Activated B cell treated with CpG ODN at 0.5 μM for 24 hours (primary cell): ENCODE measurements around the gene ARHGAP12. TPM values are rescaled to one million over a fixed set of nuclear protein-coding genes. Genes with fewer than 3 reads are reported as not detected.
A peak's percentile ranks its signal among the peaks of the same experiment; 100 is the strongest.

ENCODE experiments used
- ATAC-seq: fragments of 200-7000 bp; cut with Tn5 transposase; one replicate; pipeline ENCODE4 v1.10.0; 2021; ENCODE audit warnings: low read depth, mild to moderate bottlenecking, moderate library complexity
- CTCF ChIA-PET: fragments of 350-600 bp; sonication (Branson Sonifier 250); formaldehyde crosslinking; loops from one replicate; lab custom pipeline; 2021; ENCODE audit warnings: antibody characterized with exemption; lab: Charles Lee
- POLR2A ChIA-PET: fragments of 350-600 bp; sonication (Branson Sonifier 250); formaldehyde crosslinking; loops from one replicate; lab custom pipeline; 2021; ENCODE audit warnings: antibody characterized with exemption; lab: Charles Lee
- DNase-seq: peaks from one replicate; pipeline ENCODE4 v3.0.0; 2022
- H3K27ac Mint-ChIP-seq: one replicate; pipeline ENCODE4 v1.8.0; 2020; ENCODE audit warnings: mixed read lengths
- H3K27me3 Mint-ChIP-seq: one replicate; pipeline ENCODE4 v1.8.0; 2021; ENCODE audit warnings: mixed read lengths
- H3K36me3 Mint-ChIP-seq: one replicate; pipeline ENCODE4 v1.8.0; 2021; ENCODE audit warnings: low read depth, mixed read lengths
- H3K4me1 Mint-ChIP-seq: one replicate; pipeline ENCODE4 v1.8.0; 2021; ENCODE audit warnings: mixed read lengths
- H3K4me3 Mint-ChIP-seq: one replicate; pipeline ENCODE4 v1.8.0; 2020; ENCODE audit warnings: mild to moderate bottlenecking, mixed read lengths
- H3K9me3 Mint-ChIP-seq: one replicate; pipeline ENCODE4 v1.8.0; 2020; ENCODE audit warnings: mixed read lengths
- intact Hi-C: fragments of 100-400 bp; cut with micrococcal nuclease; formaldehyde crosslinking; loops from one replicate; pipeline ENCODE4 v1.15.1; 2024
- total RNA-seq: library from RNA; stranded (reverse); gene quantifications from 2 replicates; pipeline ENCODE4 v1.2.3, GENCODE V29; 2022
- TF ChIP-seq, protein P1 (sequence below): fragments of 200-600 bp; IDR thresholded peaks from one replicate; pipeline ENCODE4 v1.8.0; 2022; ENCODE audit warnings: antibody characterized with exemption, mild to moderate bottlenecking

Gene ARHGAP12
- total RNA-seq, 1 donor from 2014 or later = 23.2 TPM

DNA sequence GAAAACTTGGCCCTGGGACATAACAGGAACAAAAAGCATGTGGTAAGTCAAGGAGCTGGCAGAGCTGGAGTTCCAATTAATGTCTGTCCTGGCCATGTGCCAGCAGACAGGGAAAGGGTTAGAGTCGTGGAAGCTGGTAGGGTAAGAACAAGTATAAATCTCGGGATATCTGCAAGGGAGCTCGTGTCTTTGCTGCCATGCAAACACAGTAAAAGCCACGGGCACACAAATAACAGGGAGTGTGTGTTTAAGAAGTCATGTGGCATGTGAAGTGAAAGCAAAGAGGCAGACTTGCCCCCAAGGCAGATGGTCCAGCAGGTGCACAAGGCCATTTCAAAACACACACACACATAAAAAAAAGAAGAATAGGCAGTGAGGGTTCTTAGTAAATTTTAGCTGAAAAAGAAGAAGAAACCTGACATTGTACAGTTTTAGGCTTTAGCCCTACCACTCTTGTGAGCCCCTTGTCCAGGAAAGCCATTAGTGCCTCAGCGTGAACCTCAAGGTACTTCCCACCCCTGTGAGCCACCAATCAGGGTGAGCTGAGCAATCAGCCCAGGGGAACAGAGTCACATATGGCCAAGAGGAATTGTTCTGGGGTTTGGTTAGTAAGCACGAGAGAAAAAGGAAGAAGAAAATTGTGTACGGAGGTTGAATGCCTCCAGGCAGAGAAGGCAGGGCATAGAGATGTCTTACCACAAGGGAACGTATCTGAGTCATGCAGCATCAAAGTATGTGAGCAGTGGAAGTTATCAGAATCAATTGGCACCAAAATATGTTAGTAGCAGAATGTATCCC lies 32.8 kb upstream of the ARHGAP12 start:
- H3K4me1 Mint-ChIP-seq = peaks cover 12% of the 10 kb centered on the region
- DNase-seq (no peak), ATAC-seq (peak; percentile 85)
- H3K9me3 Mint-ChIP-seq = no peaks in the 10 kb centered on the region
- H3K4me3 Mint-ChIP-seq = no peak overlapping the region
- no peaks in the 10 kb centered on the region for H3K27me3 Mint-ChIP-seq
- TF ChIP-seq, protein P1, sequence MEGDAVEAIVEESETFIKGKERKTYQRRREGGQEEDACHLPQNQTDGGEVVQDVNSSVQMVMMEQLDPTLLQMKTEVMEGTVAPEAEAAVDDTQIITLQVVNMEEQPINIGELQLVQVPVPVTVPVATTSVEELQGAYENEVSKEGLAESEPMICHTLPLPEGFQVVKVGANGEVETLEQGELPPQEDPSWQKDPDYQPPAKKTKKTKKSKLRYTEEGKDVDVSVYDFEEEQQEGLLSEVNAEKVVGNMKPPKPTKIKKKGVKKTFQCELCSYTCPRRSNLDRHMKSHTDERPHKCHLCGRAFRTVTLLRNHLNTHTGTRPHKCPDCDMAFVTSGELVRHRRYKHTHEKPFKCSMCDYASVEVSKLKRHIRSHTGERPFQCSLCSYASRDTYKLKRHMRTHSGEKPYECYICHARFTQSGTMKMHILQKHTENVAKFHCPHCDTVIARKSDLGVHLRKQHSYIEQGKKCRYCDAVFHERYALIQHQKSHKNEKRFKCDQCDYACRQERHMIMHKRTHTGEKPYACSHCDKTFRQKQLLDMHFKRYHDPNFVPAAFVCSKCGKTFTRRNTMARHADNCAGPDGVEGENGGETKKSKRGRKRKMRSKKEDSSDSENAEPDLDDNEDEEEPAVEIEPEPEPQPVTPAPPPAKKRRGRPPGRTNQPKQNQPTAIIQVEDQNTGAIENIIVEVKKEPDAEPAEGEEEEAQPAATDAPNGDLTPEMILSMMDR = no peak
- intact Hi-C loops = no loop called here
- no peak overlapping the region for H3K27ac Mint-ChIP-seq
- no peaks in the 10 kb centered on the region for H3K36me3 Mint-ChIP-seq
- CTCF ChIA-PET = interaction anchor here (0.6 kb wide), 1 partner anchor 37 kb away, joined by 4 read pairs; no protein-coding TSS in a partner anchor
- POLR2A ChIA-PET = interaction anchor here (0.8 kb wide), 1 partner anchor 33 kb away, joined by 3 read pairs; no protein-coding TSS in a partner anchor

DNA sequence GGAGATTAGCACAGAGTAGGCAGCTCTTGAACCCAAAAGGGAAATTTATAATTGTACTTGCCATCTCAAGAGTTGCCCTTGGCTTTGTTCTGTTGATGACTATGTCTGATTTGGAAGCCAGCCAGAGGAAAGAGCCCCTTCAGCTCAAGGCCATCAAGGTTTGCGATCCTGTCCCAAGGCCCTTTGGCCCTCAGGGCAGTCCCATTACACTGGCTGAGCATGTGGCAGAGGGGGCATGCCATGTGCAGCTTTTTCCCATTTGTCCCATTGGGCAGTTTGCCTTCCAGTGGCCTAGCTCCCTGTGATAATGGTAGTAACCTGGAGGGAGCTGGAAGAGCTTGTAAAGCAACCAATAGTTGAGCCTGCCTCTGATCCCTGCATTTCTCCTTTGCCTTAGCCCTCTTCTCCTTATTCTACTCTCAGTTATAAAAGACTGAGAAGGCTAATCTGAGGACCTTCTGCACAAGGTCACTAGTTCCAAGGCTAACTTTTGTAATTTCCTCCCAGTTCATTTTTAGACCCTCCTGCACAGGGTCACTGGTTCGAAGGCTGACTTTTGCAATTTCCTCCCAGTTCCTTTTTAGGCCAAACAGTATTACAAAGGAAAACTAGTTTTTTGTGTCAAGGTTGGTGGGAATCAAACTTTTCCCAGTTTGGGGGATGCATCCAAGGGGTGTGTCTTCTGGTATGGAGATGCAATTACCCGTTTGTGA lies 31.0 kb upstream of the ARHGAP12 start:
- DNase-seq (no peak), ATAC-seq (no peak)
- Mint-ChIP-seq H3K27ac (no peak overlapping the region), H3K36me3 (no peaks in the 10 kb centered on the region), H3K27me3 (no peaks in the 10 kb centered on the region), H3K4me3 (no peak overlapping the region), H3K4me1 (peaks cover 12% of the 10 kb centered on the region), H3K9me3 (peaks cover 1% of the 10 kb centered on the region)
- intact Hi-C loops = loop anchor here (5.0 kb wide), 1 partner anchor 33 kb away; no protein-coding TSS in a partner anchor
- TF ChIP-seq, protein P1 = no peak
- ChIA-PET CTCF (no interaction called here), POLR2A (no interaction called here)

DNA sequence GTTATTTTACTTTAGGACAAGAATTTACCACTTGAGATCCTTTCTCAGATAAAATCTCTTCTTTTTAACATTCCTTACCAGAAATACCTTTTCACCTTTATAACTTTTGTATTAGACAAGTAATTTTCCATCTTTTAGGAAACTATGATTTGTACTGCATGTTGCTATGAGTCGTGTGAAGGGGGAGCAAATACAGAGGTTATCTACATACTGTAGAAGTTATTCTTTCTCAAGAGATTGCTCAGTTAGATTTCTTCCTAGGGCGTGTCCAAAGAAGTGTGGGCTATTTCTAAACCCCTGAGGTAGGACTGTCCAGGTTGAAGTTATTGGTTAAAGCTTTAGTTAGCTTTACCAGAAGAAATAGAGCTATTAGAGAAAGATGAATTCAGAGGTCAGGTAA lies 30.2 kb upstream of the ARHGAP12 start:
- TF ChIP-seq, protein P1 = no peak
- H3K9me3 Mint-ChIP-seq = peaks cover 9% of the 10 kb centered on the region
- H3K4me3 Mint-ChIP-seq = no peak overlapping the region
- ATAC-seq (no peak), DNase-seq (no peak)
- ChIA-PET POLR2A (no interaction called here), CTCF (interaction anchor here (0.9 kb wide), 1 partner anchor 17 kb away, joined by 3 read pairs; no protein-coding TSS in a partner anchor)
- no peak overlapping the region for H3K27ac Mint-ChIP-seq
- H3K27me3 Mint-ChIP-seq = no peaks in the 10 kb centered on the region
- H3K36me3 Mint-ChIP-seq = no peaks in the 10 kb centered on the region
- peaks cover 12% of the 10 kb centered on the region for H3K4me1 Mint-ChIP-seq
- intact Hi-C loops = loop anchor here (5.0 kb wide), 1 partner anchor 33 kb away; no protein-coding TSS in a partner anchor

DNA sequence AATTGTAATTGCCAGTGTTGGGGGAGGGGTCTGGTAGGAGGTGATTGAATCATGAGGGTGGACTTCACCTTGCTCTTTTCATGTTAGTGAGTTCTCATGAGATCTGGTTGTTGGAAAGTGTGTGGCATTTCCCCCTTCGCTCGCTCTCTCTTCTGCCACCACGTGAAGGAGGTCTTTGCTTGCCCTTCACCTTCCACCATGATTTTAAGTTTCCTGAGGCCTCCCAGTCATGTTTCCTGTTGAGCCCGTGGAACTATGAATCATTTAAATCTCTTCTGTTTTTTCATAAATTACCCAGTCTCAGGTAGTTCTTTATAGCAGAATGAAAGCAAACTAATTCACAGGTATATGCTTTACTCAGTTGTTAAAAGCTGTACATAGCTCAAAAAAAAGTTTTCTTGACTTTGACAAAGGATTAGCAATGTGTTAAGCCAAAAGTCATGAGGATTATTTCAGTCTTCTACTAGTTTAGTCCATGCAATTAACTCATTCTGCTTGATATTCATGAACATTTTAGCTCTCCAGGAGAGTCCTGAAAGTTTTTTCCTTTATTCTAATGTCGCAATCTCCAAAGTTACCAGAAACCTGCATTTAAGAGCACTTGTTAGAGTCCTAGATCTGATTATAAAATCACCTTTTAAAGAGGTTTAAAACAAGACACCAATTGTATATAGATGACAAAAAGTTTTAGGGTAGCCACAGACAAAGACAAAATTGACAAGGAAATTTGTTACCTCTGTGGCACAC lies 27.7 kb upstream of the ARHGAP12 start:
- intact Hi-C loops = loop anchor here (5.0 kb wide), 1 partner anchor 36 kb away; no protein-coding TSS in a partner anchor
- CTCF ChIA-PET = no interaction called here
- H3K27ac Mint-ChIP-seq = no peak overlapping the region
- POLR2A ChIA-PET = no interaction called here
- H3K9me3 Mint-ChIP-seq = peaks cover 10% of the 10 kb centered on the region
- H3K4me1 Mint-ChIP-seq = peaks cover 3% of the 10 kb centered on the region
- DNase-seq (no peak), ATAC-seq (no peak)
- H3K36me3 Mint-ChIP-seq = no peaks in the 10 kb centered on the region
- no peak overlapping the region for H3K4me3 Mint-ChIP-seq
- TF ChIP-seq, protein P1 = no peak
- no peaks in the 10 kb centered on the region for H3K27me3 Mint-ChIP-seq
